ENCODE measurements around the gene ENO3. TPM values are rescaled to one million over a fixed set of nuclear protein-coding genes. Genes with fewer than 3 reads are reported as not detected.

ENO3 gene
- total RNA-seq, 1 donor from 2014 or later = 7.3 TPM

DNA sequence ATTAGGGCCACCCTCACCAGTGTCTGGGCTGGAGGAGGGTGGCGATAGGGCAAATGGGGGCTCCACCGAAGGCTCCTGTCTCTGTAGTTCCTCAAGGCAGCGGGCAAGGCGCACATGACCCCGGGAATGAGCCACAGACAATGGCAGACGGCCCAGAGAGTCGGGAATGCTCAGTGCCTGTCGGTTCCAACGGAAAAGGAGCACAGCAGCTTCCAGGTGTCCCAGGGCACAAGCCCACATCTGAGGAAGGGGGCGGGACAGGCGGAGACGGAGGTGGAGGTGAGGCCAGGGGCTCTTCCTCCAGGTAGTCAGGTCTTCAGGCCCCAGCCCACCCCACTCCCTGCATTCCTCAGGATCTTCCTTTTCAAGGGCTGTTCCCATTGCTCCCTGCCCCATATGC lies 21.8 kb downstream of the ENO3 start:
- TF ChIP-seq CTCF (IDR thresholded peaks at IDR 0.05; ENCODE audit: unreplicated experiment) = no peak
- Mint-ChIP-seq H3K27ac (ENCODE audit: unreplicated experiment) (no peak overlapping the region), H3K4me1 (ENCODE audit: unreplicated experiment) (peaks cover 4% of the 10 kb centered on the region), H3K36me3 (ENCODE audit: low read depth, unreplicated experiment) (peaks cover 60% of the 10 kb centered on the region), H3K27me3 (ENCODE audit: unreplicated experiment) (peaks cover 13% of the 10 kb centered on the region), H3K9me3 (ENCODE audit: unreplicated experiment) (no peaks in the 10 kb centered on the region), H3K4me3 (ENCODE audit: unreplicated experiment) (no peak overlapping the region)
- DNase-seq (ENCODE audit: low spot score) = no peak

GRCh38 chr17:4973256-4974114 lies 22.6 kb downstream of the ENO3 start:
- Mint-ChIP-seq H3K27ac (ENCODE audit: unreplicated experiment) (no peak overlapping the region), H3K4me3 (ENCODE audit: unreplicated experiment) (peak overlapping the region; percentile 76), H3K27me3 (ENCODE audit: unreplicated experiment) (peaks cover 13% of the 10 kb centered on the region), H3K4me1 (ENCODE audit: unreplicated experiment) (peaks cover 4% of the 10 kb centered on the region), H3K9me3 (ENCODE audit: unreplicated experiment) (no peaks in the 10 kb centered on the region), H3K36me3 (ENCODE audit: low read depth, unreplicated experiment) (peaks cover 60% of the 10 kb centered on the region)
- DNase-seq (ENCODE audit: low spot score) = no peak
- TF ChIP-seq CTCF (IDR thresholded peaks at IDR 0.05; ENCODE audit: unreplicated experiment) = no peak

- no peak for DNase-seq (ENCODE audit: low spot score)
- Mint-ChIP-seq H3K4me1 (ENCODE audit: unreplicated experiment) (peaks cover 4% of the 10 kb centered on the region), H3K9me3 (ENCODE audit: unreplicated experiment) (no peaks in the 10 kb centered on the region), H3K27ac (ENCODE audit: unreplicated experiment) (peak overlapping the region; percentile 61), H3K36me3 (ENCODE audit: low read depth, unreplicated experiment) (peaks cover 58% of the 10 kb centered on the region), H3K27me3 (ENCODE audit: unreplicated experiment) (peaks cover 13% of the 10 kb centered on the region), H3K4me3 (ENCODE audit: unreplicated experiment) (peak overlapping the region; percentile 76)
- TF ChIP-seq CTCF (IDR thresholded peaks at IDR 0.05; ENCODE audit: unreplicated experiment) = no peak
These were observed 23.3 kb downstream of the ENO3 start for GRCh38 chr17:4974115-4974670.

- DNase-seq (ENCODE audit: low spot score) = no peak
- H3K4me3 Mint-ChIP-seq (ENCODE audit: unreplicated experiment) = no peak overlapping the region
- no peak overlapping the region for H3K27ac Mint-ChIP-seq (ENCODE audit: unreplicated experiment)
- no peaks in the 10 kb centered on the region for H3K9me3 Mint-ChIP-seq (ENCODE audit: unreplicated experiment)
- H3K4me1 Mint-ChIP-seq (ENCODE audit: unreplicated experiment) = peaks cover 11% of the 10 kb centered on the region
- H3K36me3 Mint-ChIP-seq (ENCODE audit: low read depth, unreplicated experiment) = peaks cover 52% of the 10 kb centered on the region
- peaks cover 12% of the 10 kb centered on the region for H3K27me3 Mint-ChIP-seq (ENCODE audit: unreplicated experiment)
- TF ChIP-seq CTCF (IDR thresholded peaks at IDR 0.05; ENCODE audit: unreplicated experiment) = no peak
These were observed 27.8 kb downstream of the ENO3 start for GRCh38 chr17:4978726-4979125.

- TF ChIP-seq CTCF (IDR thresholded peaks at IDR 0.05; ENCODE audit: unreplicated experiment) = peak; percentile 80
- Mint-ChIP-seq H3K27me3 (ENCODE audit: unreplicated experiment) (peaks cover 11% of the 10 kb centered on the region), H3K9me3 (ENCODE audit: unreplicated experiment) (no peaks in the 10 kb centered on the region), H3K4me1 (ENCODE audit: unreplicated experiment) (peaks cover 11% of the 10 kb centered on the region), H3K27ac (ENCODE audit: unreplicated experiment) (peak overlapping the region; percentile 82), H3K4me3 (ENCODE audit: unreplicated experiment) (peak overlapping the region; percentile 74), H3K36me3 (ENCODE audit: low read depth, unreplicated experiment) (peaks cover 38% of the 10 kb centered on the region)
- DNase-seq (ENCODE audit: low spot score) = peak; percentile 69
These were observed 29.8 kb downstream of the ENO3 start for GRCh38 chr17:4980644-4981216.
